ENCODE measurements around the gene EMX1.

DNA sequence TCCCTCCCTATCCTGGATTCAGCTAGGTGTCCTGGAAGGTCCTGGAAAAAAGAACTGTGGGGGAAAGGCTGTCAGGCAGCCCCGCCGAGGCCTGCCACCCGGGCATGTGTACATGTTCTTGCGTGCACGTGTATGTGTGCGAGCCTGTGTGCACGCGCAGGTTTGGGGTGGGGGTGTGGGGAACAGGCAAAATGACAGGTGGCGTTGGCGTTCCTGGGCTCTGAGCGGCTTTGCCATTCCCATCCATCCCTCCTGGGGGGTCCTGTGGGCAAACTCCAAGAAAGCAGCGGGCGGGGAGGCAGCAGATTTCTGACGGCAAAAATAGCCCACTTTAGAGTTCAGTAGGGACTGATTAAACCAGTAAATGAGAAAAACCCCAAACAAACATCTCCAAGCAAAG, 35.6 kb downstream of the EMX1 start:
- no peak for TF ChIP-seq CTCF (IDR thresholded peaks at IDR 0.05)
- TF ChIP-seq POLR2A (IDR thresholded peaks at IDR 0.05) = no peak

All from lower leg skin (tissue), 3 donors.